Measurements from ENCODE around the gene ENTPD5. TPM values are rescaled to one million over a fixed set of nuclear protein-coding genes. Genes with fewer than 3 reads are reported as not detected.

The ENTPD5 gene
- total RNA-seq, 1 donor from 2014 or later = 22.2 TPM

DNA sequence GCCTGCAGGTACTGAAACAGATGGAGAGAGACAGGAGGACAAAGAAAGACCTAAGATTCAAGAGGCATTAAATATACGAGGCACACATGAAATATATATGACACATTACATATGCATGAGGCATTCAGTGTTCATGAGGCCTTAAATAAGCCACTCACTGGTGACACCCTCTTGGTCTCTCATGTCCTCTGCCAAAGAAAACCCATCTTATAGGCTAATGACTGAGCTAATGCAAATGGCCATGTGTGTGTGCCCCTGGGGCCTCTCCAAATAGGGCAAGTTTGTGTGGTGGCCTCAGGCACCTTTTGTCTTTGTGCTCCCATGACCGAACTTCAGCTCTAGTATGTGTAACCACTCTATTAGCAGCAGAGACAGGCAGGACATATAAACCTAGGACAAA, 50.2 kb downstream of the ENTPD5 start:
- peaks cover 17% of the 10 kb centered on the region for H3K36me3 Mint-ChIP-seq
- no peaks in the 10 kb centered on the region for H3K27me3 Mint-ChIP-seq
- no peak for DNase-seq (ENCODE audit: extremely low spot score, unreplicated experiment)
- no peaks in the 10 kb centered on the region for H3K4me1 Mint-ChIP-seq (ENCODE audit: unreplicated experiment)
- H3K4me3 Mint-ChIP-seq = no peak overlapping the region
- H3K9me3 Mint-ChIP-seq = no peaks in the 10 kb centered on the region
- no peak overlapping the region for H3K27ac Mint-ChIP-seq
- TF ChIP-seq, protein P1, sequence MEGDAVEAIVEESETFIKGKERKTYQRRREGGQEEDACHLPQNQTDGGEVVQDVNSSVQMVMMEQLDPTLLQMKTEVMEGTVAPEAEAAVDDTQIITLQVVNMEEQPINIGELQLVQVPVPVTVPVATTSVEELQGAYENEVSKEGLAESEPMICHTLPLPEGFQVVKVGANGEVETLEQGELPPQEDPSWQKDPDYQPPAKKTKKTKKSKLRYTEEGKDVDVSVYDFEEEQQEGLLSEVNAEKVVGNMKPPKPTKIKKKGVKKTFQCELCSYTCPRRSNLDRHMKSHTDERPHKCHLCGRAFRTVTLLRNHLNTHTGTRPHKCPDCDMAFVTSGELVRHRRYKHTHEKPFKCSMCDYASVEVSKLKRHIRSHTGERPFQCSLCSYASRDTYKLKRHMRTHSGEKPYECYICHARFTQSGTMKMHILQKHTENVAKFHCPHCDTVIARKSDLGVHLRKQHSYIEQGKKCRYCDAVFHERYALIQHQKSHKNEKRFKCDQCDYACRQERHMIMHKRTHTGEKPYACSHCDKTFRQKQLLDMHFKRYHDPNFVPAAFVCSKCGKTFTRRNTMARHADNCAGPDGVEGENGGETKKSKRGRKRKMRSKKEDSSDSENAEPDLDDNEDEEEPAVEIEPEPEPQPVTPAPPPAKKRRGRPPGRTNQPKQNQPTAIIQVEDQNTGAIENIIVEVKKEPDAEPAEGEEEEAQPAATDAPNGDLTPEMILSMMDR (conservative IDR thresholded peaks at IDR 0.05) = no peak

DNA sequence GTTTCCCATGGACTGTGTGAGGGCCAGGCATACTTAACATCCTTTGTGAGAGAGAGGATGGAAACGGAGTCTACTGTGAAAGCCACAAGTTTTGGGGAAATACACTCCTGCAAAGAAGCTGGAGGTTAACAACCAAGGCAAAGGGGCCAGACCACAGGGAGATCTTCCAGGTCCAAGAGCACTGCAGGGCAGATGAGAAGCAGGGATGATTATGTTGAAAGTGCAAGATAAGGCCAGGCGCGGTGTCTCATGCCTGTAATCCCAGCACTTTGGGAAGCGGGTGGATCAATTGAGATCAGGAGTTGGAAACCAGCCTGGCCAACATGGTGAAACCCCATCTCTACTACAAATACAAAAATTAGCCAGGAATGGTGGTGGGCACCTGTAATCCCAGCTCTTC, 53.9 kb downstream of the ENTPD5 start:
- Mint-ChIP-seq H3K9me3 (no peaks in the 10 kb centered on the region), H3K27me3 (no peaks in the 10 kb centered on the region), H3K36me3 (peaks cover 20% of the 10 kb centered on the region), H3K27ac (no peak overlapping the region), H3K4me3 (no peak overlapping the region), H3K4me1 (ENCODE audit: unreplicated experiment) (no peaks in the 10 kb centered on the region)
- TF ChIP-seq, protein P1 (conservative IDR thresholded peaks at IDR 0.05) = no peak
- no peak for DNase-seq (ENCODE audit: extremely low spot score, unreplicated experiment)

DNA sequence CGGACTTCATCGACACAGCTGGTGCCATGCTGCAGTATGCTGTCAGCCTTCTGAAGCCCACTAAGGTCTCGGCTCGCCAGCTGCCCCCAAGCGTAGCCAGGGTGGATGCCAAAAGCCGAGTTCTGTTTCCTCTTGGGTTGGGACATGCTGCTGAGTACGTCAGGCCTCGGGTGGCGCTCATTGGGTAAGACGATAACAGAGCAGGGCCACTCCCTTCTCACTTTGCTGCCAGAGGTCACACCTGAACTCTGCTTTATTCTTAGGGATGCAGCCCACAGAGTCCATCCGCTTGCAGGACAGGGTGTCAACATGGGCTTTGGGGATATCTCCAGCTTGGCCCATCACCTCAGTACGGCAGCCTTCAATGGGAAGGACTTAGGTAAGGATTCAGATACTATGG, 57.9 kb downstream of the ENTPD5 start:
- no peaks in the 10 kb centered on the region for H3K27me3 Mint-ChIP-seq
- no peaks in the 10 kb centered on the region for H3K4me1 Mint-ChIP-seq (ENCODE audit: unreplicated experiment)

DNA sequence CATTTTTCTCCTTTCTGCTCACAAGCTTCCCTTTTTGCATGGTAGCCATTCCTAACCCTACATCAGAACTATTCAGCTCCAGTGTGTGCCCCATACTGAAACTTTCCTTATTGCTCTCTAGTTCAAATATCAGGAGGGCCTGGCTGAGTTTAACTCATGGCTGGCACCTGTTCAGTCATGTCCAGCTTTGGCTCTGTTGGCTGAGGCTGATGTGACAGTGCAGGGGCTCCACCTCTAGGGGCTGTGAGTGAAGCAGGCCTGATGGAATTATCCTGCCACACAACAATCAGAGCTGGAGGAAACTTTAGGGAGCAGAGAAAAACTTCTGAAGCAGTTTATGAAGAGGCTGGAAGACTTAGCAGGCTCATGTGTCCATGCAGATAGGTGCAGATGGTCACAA, 60.5 kb downstream of the ENTPD5 start:
- no peak overlapping the region for H3K4me3 Mint-ChIP-seq
- TF ChIP-seq, protein P1 (conservative IDR thresholded peaks at IDR 0.05) = no peak
- H3K27me3 Mint-ChIP-seq = no peaks in the 10 kb centered on the region
- no peaks in the 10 kb centered on the region for H3K4me1 Mint-ChIP-seq (ENCODE audit: unreplicated experiment)
- no peak overlapping the region for H3K27ac Mint-ChIP-seq
- no peak for DNase-seq (ENCODE audit: extremely low spot score, unreplicated experiment)
- no peaks in the 10 kb centered on the region for H3K9me3 Mint-ChIP-seq
- peaks cover 11% of the 10 kb centered on the region for H3K36me3 Mint-ChIP-seq

More for the DNA sequence above, 57.9 kb downstream of the ENTPD5 start:
- TF ChIP-seq, protein P1 (conservative IDR thresholded peaks at IDR 0.05) = no peak
- Mint-ChIP-seq H3K36me3 (peaks cover 8% of the 10 kb centered on the region), H3K27ac (no peak overlapping the region), H3K4me3 (no peak overlapping the region), H3K9me3 (no peaks in the 10 kb centered on the region)
- DNase-seq (ENCODE audit: extremely low spot score, unreplicated experiment) = no peak

DNA sequence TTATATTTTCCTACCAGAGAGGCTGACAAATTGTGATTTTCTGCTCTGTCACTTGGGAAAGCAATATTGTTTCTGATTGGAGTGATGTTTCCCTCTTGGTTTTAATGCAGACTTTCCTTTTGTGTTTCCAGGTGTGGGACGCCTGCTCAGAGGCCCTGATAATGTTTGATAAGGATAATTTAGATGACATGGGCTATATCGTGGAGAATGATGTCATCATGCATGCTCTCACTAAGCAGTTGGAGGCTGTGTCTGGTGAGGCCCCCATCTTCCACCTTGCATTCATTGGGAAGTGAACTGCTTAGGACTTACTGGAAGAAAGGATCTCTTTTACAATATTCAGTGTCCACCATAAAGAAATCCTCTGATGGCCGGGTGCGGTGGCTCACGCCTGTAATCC, 63.4 kb downstream of the ENTPD5 start:
- Mint-ChIP-seq H3K4me1 (ENCODE audit: unreplicated experiment) (peaks cover 5% of the 10 kb centered on the region), H3K4me3 (no peak overlapping the region), H3K27ac (no peak overlapping the region), H3K9me3 (no peaks in the 10 kb centered on the region), H3K36me3 (peaks cover 8% of the 10 kb centered on the region), H3K27me3 (no peaks in the 10 kb centered on the region)
- TF ChIP-seq, protein P1 (conservative IDR thresholded peaks at IDR 0.05) = no peak
- DNase-seq (ENCODE audit: extremely low spot score, unreplicated experiment) = no peak

DNA sequence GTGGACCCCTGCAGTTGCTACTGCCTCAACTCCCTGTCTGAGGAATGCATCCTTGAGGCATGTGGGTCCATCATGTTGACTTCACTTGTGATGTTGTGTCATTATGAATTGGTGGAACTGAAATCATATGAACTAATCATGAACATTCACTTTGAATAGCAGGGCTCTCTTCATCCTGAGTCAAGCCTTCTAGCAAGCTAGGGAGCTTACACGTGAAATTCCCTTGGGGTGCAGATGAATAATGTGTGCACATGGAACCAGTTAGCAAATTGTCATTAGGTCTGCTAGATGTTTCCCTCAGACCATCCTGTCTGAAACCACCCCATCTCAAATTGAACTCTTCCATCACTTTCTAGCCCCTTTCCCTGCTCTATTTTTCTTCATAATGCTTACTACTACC, 65.4 kb downstream of the ENTPD5 start:
- H3K36me3 Mint-ChIP-seq = peaks cover 3% of the 10 kb centered on the region
- H3K4me3 Mint-ChIP-seq = no peak overlapping the region
- TF ChIP-seq, protein P1 (conservative IDR thresholded peaks at IDR 0.05) = no peak
- H3K4me1 Mint-ChIP-seq (ENCODE audit: unreplicated experiment) = peaks cover 13% of the 10 kb centered on the region
- DNase-seq (ENCODE audit: extremely low spot score, unreplicated experiment) = no peak
- no peak overlapping the region for H3K27ac Mint-ChIP-seq
- no peaks in the 10 kb centered on the region for H3K9me3 Mint-ChIP-seq
- no peaks in the 10 kb centered on the region for H3K27me3 Mint-ChIP-seq

Data from type B pancreatic cell (in vitro differentiated cells).